Smooth muscle cell (in vitro differentiated cells): ENCODE measurements around the gene ACTL6A. TPM values are rescaled to one million over a fixed set of nuclear protein-coding genes. Genes with fewer than 3 reads are reported as not detected.

ENCODE experiments used
- DNase-seq: peaks from one replicate; lab custom pipeline; 2025; ENCODE audit not compliant: unreplicated experiment; lab: John Stamatoyannopoulos, UW
- H2AFZ ChIP-seq: fragments of 200-600 bp; sonication (generic); 2 replicates; pipeline ENCODE4 v1.6.0; 2016; ENCODE audit warnings: antibody characterized with exemption, low read depth, mild to moderate bottlenecking
- H3F3A ChIP-seq: fragments of 200-600 bp; sonication (generic); 2 replicates; pipeline ENCODE4 v1.6.0; 2017; ENCODE audit warnings: antibody characterized with exemption, low read depth
- H3K27ac ChIP-seq: fragments of 200-600 bp; sonication (generic); 2 replicates; pipeline ENCODE4 v1.5.1; 2016; ENCODE audit warnings: low read depth, mild to moderate bottlenecking
- H3K27me3 ChIP-seq: fragments of 200-600 bp; sonication (generic); 2 replicates; pipeline ENCODE4 v1.6.1; 2016; ENCODE audit warnings: low read depth, mild to moderate bottlenecking
- H3K36me3 ChIP-seq: fragments of 200-600 bp; sonication (generic); 2 replicates; pipeline ENCODE4 v1.5.1; 2016; ENCODE audit warnings: low read depth
- H3K4me1 ChIP-seq: fragments of 200-600 bp; sonication (generic); 2 replicates; pipeline ENCODE4 v1.5.1; 2016; ENCODE audit warnings: low read depth
- H3K4me2 ChIP-seq: fragments of 200-600 bp; sonication (generic); 2 replicates; pipeline ENCODE4 v1.6.0; 2016; ENCODE audit warnings: mild to moderate bottlenecking
- H3K4me3 ChIP-seq: fragments of 200-600 bp; sonication (generic); 2 replicates; pipeline ENCODE4 v1.5.1; 2016; ENCODE audit warnings: mild to moderate bottlenecking
- H3K79me2 ChIP-seq: fragments of 200-600 bp; sonication (generic); 2 replicates; pipeline ENCODE4 v1.6.0; 2016; ENCODE audit warnings: low read depth, mild to moderate bottlenecking
- H3K9ac ChIP-seq: fragments of 200-600 bp; sonication (generic); 2 replicates; pipeline ENCODE4 v1.6.0; 2016; ENCODE audit warnings: low read depth
- H3K9me3 ChIP-seq: fragments of 200-600 bp; sonication (generic); replicated peaks from 2 replicates; pipeline ENCODE4 v1.5.1; 2016; ENCODE audit warnings: low read depth
- H4K20me1 ChIP-seq: fragments of 200-600 bp; sonication (generic); 2 replicates; pipeline ENCODE4 v1.6.0; 2016; ENCODE audit warnings: low read depth
- CTCF ChIP-seq: fragments of 200-600 bp; sonication (generic); IDR thresholded peaks from 2 replicates; pipeline ENCODE4 v1.5.1; 2017; ENCODE audit warnings: borderline replicate concordance, mild to moderate bottlenecking, antibody characterized with exemption; ENCODE audit not compliant: insufficient read depth, poor library complexity, severe bottlenecking
- WGBS: methylation state at CpG from one replicate; pipeline ENCODE4 v1.1.7; 2016; ENCODE audit warnings: low lambda C conversion rate; 5-methylcytosine and 5-hydroxymethylcytosine counted together
- polyA plus RNA-seq: library from polyadenylated mRNA; unstranded; fragments of >200 nt; fragmentation: Nextera tagmentation; extraction: Ambion mirVana; gene quantifications from 2 replicates; pipeline ENCODE4 v1.2.1, GENCODE V29; 2016
- total RNA-seq: library from RNA; depleted of rRNA; stranded (reverse); fragments of >200 nt; gene quantifications from 2 replicates; pipeline ENCODE4 v1.2.3, GENCODE V29; 2014

The ACTL6A gene
- total and polyA plus RNA-seq, 2 experiments from 2014 or later = 62.1 to 75.0 TPM

- Histone ChIP-seq H3F3A (no peaks in the 10 kb centered on the region), H3K4me1 (peaks cover 12% of the 10 kb centered on the region), H3K4me2 (peak within 1 kb of the TSS; percentile 98), H3K36me3 (peaks cover 14% of the 10 kb centered on the region), H3K9ac (peak within 1 kb of the TSS; percentile 99), H3K27me3 (no peaks in the 10 kb centered on the region), H3K27ac (peak within 1 kb of the TSS; percentile 90), H3K4me3 (peak within 1 kb of the TSS; percentile 88), H4K20me1 (peaks cover 10% of the 10 kb centered on the region), H3K9me3 (no peaks in the 10 kb centered on the region), H3K79me2 (peaks cover 79% of the 10 kb centered on the region), H2AFZ (peak within 1 kb of the TSS; percentile 100)
- under 1% methylated on average over 45 of the region's 45 CpGs for WGBS
- peak; percentile 52 for DNase-seq
- no peak for TF ChIP-seq CTCF
Observed at GRCh38 chr3:179604321-179605078, 41.8 kb downstream of the ACTL6A start, which contains the start of the genes MRPL47 and NDUFB5. Gene MRPL47 (minus strand): TSS chr3:179604638. CDS start chr3:179604624, 14 bp downstream. Gene NDUFB5 (plus strand): TSS chr3:179604794. CDS start chr3:179604816, 22 bp downstream.

- Histone ChIP-seq H3K9me3 (no peaks in the 10 kb centered on the region), H3K79me2 (peaks cover 83% of the 10 kb centered on the region), H3K36me3 (peaks cover 6% of the 10 kb centered on the region), H2AFZ (no peak overlapping the region), H3F3A (no peaks in the 10 kb centered on the region), H3K27ac (no peak overlapping the region), H3K9ac (no peak overlapping the region), H3K4me1 (peaks cover 12% of the 10 kb centered on the region), H4K20me1 (peaks cover 12% of the 10 kb centered on the region), H3K4me3 (no peak overlapping the region), H3K4me2 (no peak overlapping the region), H3K27me3 (no peaks in the 10 kb centered on the region)
- DNase-seq = no peak
- 97% methylated on average over 4 of the region's 4 CpGs for WGBS
- no peak for TF ChIP-seq CTCF
Observed at GRCh38 chr3:179606534-179607085, 43.9 kb downstream of the ACTL6A start.

GRCh38 chr3:179608931-179609720 is 46.4 kb downstream of the ACTL6A start:
- Histone ChIP-seq H3K27ac (no peak overlapping the region), H3K36me3 (no peaks in the 10 kb centered on the region), H3K4me3 (no peak overlapping the region), H3K27me3 (no peaks in the 10 kb centered on the region), H3K4me1 (peaks cover 7% of the 10 kb centered on the region), H3F3A (peaks cover 7% of the 10 kb centered on the region), H2AFZ (no peak overlapping the region), H4K20me1 (peaks cover 18% of the 10 kb centered on the region), H3K9me3 (no peaks in the 10 kb centered on the region), H3K9ac (no peak overlapping the region), H3K4me2 (no peak overlapping the region), H3K79me2 (peaks cover 58% of the 10 kb centered on the region)
- WGBS = 72% methylated on average over 6 of the region's 6 CpGs
- no peak for DNase-seq
- no peak for TF ChIP-seq CTCF
